ENCODE measurements around the gene MINDY4.

The MINDY4 gene

DNA sequence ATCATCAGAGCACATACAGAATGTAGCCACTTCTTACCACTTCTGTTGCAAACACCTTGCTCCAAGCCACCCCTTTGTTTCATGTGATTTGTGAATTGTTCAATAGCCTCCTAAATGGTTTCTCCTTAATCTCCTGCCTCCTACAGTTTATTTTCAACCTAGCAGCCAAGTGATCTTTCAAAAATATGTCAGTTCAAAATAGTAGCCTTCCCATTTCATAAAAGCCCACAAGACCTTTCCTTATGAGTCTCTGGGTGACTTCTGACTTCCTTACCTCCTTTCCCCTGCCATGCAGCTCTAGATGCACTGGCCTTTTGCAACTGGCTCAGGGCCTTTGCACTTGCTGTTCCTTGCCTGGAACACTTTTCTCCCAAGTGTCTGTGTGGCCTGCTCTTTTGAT is 4.8 kb downstream of the MINDY4 start:
- no peaks in the 10 kb centered on the region for H3K36me3 ChIP-seq (ENCODE audit: control insufficient read depth, insufficient read depth, low read length)
- H3K4me1 ChIP-seq (ENCODE audit: control insufficient read depth, insufficient read depth, low read length), result no peaks in the 10 kb centered on the region
- H3K9me3 ChIP-seq (ENCODE audit: control insufficient read depth, insufficient read depth, low read length), result no peaks in the 10 kb centered on the region
- no peaks in the 10 kb centered on the region for H3K27me3 ChIP-seq (ENCODE audit: control insufficient read depth, insufficient read depth, low read length)
- no peak for DNase-seq (ENCODE audit: low read depth, low spot score)
- no peak overlapping the region for H3K4me3 ChIP-seq (ENCODE audit: low read length)
- no peak overlapping the region for H3K27ac ChIP-seq (ENCODE audit: low read length)

DNA sequence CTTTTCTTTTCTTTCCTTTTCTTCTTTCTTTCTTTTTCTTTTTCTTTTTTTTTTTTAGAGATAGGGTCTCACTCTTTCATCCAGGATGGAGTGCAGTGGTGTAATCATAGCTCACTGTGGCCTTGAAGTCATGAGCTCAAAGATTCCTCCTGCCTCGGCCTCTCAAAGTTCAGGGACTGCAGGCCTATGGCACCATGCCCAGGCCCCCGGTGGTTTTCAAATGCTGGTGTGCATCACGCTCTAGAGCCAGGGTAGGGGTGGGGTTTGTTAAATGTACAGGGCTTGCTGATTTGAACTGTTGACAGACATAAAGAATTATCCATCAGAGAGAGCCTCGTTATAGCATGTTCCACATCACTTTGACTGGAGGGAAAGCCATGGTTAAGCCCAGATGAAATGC is 5.8 kb downstream of the MINDY4 start:
- H3K27ac ChIP-seq (ENCODE audit: low read length), result no peak overlapping the region
- H3K36me3 ChIP-seq (ENCODE audit: control insufficient read depth, insufficient read depth, low read length), result no peaks in the 10 kb centered on the region
- H3K27me3 ChIP-seq (ENCODE audit: control insufficient read depth, insufficient read depth, low read length), result no peaks in the 10 kb centered on the region
- H3K9me3 ChIP-seq (ENCODE audit: control insufficient read depth, insufficient read depth, low read length), result no peaks in the 10 kb centered on the region
- no CpG with 5 or more reads among the region's 4 CpGs for WGBS (ENCODE audit: insufficient coverage, insufficient read length)
- H3K4me1 ChIP-seq (ENCODE audit: control insufficient read depth, insufficient read depth, low read length), result no peaks in the 10 kb centered on the region
- no peak for DNase-seq (ENCODE audit: low read depth, low spot score)
- no peak overlapping the region for H3K4me3 ChIP-seq (ENCODE audit: low read length)

DNA sequence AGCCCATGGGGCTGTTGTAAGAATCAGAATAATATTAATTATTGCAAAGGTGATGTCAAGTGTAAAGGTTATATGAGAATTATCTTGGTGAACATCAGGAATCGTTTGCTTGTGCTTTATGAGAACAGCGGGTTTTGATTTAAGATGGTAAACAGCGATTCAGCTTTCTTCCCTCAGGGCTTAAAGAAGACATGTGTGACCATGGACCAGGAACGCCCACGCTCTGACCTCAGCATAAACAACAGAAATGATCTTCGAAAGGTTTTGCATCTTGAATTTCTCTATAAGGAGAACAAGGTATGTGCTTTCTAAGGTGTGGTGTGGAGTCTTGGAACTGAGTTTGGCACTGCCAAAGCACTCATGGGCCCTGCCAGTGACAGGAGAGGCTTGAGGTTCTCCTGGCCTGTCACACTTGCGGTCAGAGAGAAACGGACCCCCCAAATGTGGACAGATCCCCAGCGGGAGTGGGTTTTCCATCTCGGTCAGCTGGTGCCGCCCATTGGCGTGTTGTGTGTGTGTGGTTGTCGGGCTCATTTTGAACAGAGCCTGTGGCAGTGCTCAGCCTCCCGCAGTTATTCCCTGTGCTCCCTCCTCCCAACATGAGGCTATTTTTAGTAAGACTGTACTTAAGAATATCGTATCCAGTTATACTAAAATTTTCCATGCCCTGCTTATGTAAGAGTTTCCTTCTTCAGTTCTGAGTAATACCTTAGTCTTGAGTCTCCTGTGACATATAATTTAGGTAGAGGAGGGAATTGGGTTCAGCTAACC is 7.2 kb downstream of the MINDY4 start:
- Histone ChIP-seq H3K4me3 (ENCODE audit: low read length) (no peak overlapping the region), H3K9me3 (ENCODE audit: control insufficient read depth, insufficient read depth, low read length) (no peaks in the 10 kb centered on the region), H3K4me1 (ENCODE audit: control insufficient read depth, insufficient read depth, low read length) (no peaks in the 10 kb centered on the region), H3K27ac (ENCODE audit: low read length) (no peak overlapping the region), H3K36me3 (ENCODE audit: control insufficient read depth, insufficient read depth, low read length) (no peaks in the 10 kb centered on the region; the same call in 1 of the 2 replicates), H3K27me3 (ENCODE audit: control insufficient read depth, insufficient read depth, low read length) (no peaks in the 10 kb centered on the region)
- WGBS (ENCODE audit: insufficient coverage, insufficient read length), result no CpG with 5 or more reads among the region's 15 CpGs
- no peak for DNase-seq (ENCODE audit: low read depth, low spot score)

DNA sequence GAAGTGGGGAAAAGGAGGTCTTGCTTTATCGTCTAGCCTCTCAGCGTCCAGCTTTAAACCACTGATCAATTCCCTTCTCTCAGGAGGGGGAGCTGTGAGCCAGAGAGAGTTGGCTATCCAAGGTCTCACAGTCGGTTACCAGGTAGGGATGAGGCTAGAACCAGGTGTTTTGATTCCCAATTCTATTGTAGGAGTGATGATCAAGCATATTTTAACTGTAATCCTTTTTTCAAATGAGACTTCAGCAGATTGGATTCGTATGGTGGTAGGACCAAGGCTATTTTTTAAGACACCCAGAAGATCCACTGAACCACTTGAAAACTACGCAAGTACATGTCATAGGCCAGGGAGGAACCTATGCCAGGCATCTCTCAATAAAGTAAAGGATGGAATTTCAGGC is 8.4 kb downstream of the MINDY4 start:
- Histone ChIP-seq H3K4me1 (ENCODE audit: control insufficient read depth, insufficient read depth, low read length) (no peaks in the 10 kb centered on the region), H3K36me3 (ENCODE audit: control insufficient read depth, insufficient read depth, low read length) (no peaks in the 10 kb centered on the region; the same call in 1 of the 2 replicates), H3K27ac (ENCODE audit: low read length) (no peak overlapping the region), H3K27me3 (ENCODE audit: control insufficient read depth, insufficient read depth, low read length) (no peaks in the 10 kb centered on the region), H3K4me3 (ENCODE audit: low read length) (no peak overlapping the region), H3K9me3 (ENCODE audit: control insufficient read depth, insufficient read depth, low read length) (no peaks in the 10 kb centered on the region)
- WGBS (ENCODE audit: insufficient coverage, insufficient read length), result no CpG with 5 or more reads among the region's 5 CpGs
- no peak for DNase-seq (ENCODE audit: low read depth, low spot score)

DNA sequence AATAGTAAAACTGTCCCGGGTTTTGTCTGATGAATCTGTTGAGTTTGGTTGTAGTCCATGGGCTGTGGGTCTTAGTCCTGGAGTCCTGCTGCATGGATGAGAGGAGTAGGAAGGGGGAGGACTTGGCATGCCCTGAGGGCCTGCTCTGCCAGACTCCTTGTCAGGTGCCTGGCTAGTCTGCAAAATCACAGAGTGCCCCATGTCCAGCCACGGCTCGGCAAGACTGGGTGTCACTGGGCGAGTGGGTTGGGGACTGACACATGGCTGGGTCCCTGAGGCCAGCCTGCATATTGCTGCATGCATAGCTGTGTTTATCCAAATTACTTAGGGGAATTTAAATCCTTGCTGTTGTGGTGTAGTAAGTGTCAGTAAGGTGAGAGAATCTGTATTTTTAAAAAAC is 9.7 kb downstream of the MINDY4 start:
- Histone ChIP-seq H3K36me3 (ENCODE audit: control insufficient read depth, insufficient read depth, low read length) (no peaks in the 10 kb centered on the region; the same call in 1 of the 2 replicates), H3K27ac (ENCODE audit: low read length) (no peak overlapping the region), H3K9me3 (ENCODE audit: control insufficient read depth, insufficient read depth, low read length) (no peaks in the 10 kb centered on the region), H3K27me3 (ENCODE audit: control insufficient read depth, insufficient read depth, low read length) (no peaks in the 10 kb centered on the region), H3K4me1 (ENCODE audit: control insufficient read depth, insufficient read depth, low read length) (no peaks in the 10 kb centered on the region), H3K4me3 (ENCODE audit: low read length) (no peak overlapping the region)
- DNase-seq (ENCODE audit: low read depth, low spot score), result no peak
- WGBS (ENCODE audit: insufficient coverage, insufficient read length), result no CpG with 5 or more reads among the region's 4 CpGs

DNA sequence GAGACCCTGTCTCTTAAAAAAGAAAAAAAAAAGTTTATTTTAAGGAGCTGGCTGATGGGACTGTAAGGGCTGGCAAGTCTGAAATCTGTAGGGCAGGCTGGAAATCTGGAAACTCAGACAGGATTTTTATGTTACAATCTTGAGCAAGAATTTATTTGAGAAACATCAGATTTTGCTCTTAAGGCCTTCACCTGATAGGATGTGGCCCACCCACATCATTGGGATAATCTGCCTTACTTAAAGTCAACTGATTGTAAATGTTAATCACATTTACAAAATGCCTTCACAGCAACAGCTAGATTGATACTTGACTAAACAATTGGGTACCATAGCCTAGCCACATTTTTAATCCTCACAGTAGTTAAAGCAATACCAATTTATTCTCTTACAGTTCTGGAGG is 11.5 kb downstream of the MINDY4 start:
- no peaks in the 10 kb centered on the region for H3K4me1 ChIP-seq (ENCODE audit: control insufficient read depth, insufficient read depth, low read length)
- no peak for DNase-seq (ENCODE audit: low read depth, low spot score)
- H3K27me3 ChIP-seq (ENCODE audit: control insufficient read depth, insufficient read depth, low read length), result no peaks in the 10 kb centered on the region
- no peaks in the 10 kb centered on the region for H3K9me3 ChIP-seq (ENCODE audit: control insufficient read depth, insufficient read depth, low read length)
- H3K27ac ChIP-seq (ENCODE audit: low read length), result no peak overlapping the region
- H3K36me3 ChIP-seq (ENCODE audit: control insufficient read depth, insufficient read depth, low read length), result no peaks in the 10 kb centered on the region; the same call in 1 of the 2 replicates
- H3K4me3 ChIP-seq (ENCODE audit: low read length), result no peak overlapping the region

DNA sequence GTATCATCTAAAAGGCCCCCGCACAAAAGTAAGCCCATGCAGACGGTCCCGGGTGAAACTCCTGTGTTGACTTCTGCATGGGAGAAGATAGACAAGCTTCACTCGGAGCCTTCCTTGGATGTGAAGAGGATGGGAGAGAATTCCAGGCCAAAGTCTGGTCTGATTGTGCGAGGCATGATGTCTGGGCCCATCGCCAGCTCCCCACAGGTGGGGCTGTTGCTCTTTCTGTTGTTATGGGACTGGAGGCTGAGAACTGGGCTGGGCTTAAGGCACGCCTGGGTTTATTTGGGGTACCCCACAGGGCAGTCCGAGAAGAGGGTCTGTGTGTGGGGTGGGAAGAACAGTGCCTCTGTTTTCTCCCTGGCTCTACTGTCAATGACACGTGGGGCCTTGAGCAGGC is 14.6 kb downstream of the MINDY4 start:
- no CpG with 5 or more reads among the region's 9 CpGs for WGBS (ENCODE audit: insufficient coverage, insufficient read length)
- Histone ChIP-seq H3K9me3 (ENCODE audit: control insufficient read depth, insufficient read depth, low read length) (no peaks in the 10 kb centered on the region), H3K4me3 (ENCODE audit: low read length) (no peak overlapping the region), H3K4me1 (ENCODE audit: control insufficient read depth, insufficient read depth, low read length) (no peaks in the 10 kb centered on the region), H3K27me3 (ENCODE audit: control insufficient read depth, insufficient read depth, low read length) (no peaks in the 10 kb centered on the region), H3K36me3 (ENCODE audit: control insufficient read depth, insufficient read depth, low read length) (no peaks in the 10 kb centered on the region; the same call in 1 of the 2 replicates), H3K27ac (ENCODE audit: low read length) (no peak overlapping the region)
- no peak for DNase-seq (ENCODE audit: low read depth, low spot score)

DNA sequence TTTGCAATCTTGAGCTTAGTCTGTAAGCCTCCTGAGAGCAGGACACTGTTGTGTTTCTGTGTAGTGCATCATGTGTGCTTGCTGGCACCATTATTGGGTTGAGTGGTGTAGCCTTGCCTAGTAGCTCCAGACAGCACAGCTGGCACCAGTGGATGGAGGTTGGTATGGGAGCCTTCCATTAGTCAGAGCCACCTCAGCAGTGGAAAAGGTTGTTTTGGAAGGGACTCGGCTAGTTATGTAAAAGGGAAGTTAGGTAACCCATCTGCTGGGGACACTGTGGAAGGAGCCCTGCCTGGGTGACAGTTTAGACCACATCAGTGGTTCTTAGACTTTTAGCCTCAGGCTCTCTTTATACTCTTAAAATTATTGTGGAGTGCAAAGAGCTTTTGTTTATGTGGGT is 16.3 kb downstream of the MINDY4 start:
- no peak for DNase-seq (ENCODE audit: low read depth, low spot score)

DNA sequence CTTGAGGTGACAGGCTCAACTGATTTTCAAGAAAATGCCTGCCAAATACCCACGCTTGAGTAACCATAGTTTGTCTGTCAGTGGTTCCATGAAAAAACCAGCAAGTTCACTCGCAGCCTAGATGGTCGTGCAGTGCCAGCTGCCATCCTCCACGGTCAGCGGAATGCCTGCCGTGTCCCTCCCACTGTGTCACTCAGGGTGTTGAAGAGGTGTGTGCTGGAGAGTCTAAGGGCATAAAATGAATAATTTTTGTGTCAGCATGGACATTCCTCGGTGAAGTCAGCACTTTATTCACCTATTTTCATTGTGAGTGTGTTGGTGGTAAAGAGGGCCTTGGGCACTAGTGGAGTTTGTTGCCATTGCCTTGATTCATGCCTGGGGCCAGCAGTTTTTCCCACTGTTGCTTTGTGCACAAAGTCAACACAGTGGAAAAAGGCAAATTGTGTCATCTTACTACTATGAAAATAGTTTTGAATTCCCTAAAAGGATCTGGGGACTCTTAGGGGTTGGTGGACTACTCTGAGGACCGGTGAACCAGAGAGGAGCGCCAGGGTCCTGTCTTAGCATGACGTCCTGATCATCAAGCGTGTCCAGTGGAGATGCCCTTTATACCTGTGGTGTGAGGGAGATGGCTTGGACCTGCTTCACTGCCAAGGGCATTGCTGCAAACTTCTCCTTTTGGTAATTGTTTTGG is 17.6 kb downstream of the MINDY4 start:
- no peaks in the 10 kb centered on the region for H3K4me1 ChIP-seq (ENCODE audit: control insufficient read depth, insufficient read depth, low read length)
- DNase-seq (ENCODE audit: low read depth, low spot score), result no peak
- H3K4me3 ChIP-seq (ENCODE audit: low read length), result no peak overlapping the region
- no peaks in the 10 kb centered on the region for H3K9me3 ChIP-seq (ENCODE audit: control insufficient read depth, insufficient read depth, low read length)
- H3K27ac ChIP-seq (ENCODE audit: low read length), result no peak overlapping the region
- H3K36me3 ChIP-seq (ENCODE audit: control insufficient read depth, insufficient read depth, low read length), result no peaks in the 10 kb centered on the region
- no CpG with 5 or more reads among the region's 11 CpGs for WGBS (ENCODE audit: insufficient coverage, insufficient read length)
- H3K27me3 ChIP-seq (ENCODE audit: control insufficient read depth, insufficient read depth, low read length), result no peaks in the 10 kb centered on the region

More for the DNA sequence above, 16.3 kb downstream of the MINDY4 start:
- no CpG with 5 or more reads among the region's 1 CpG for WGBS (ENCODE audit: insufficient coverage, insufficient read length)
- no peak overlapping the region for H3K27ac ChIP-seq (ENCODE audit: low read length)
- no peaks in the 10 kb centered on the region for H3K9me3 ChIP-seq (ENCODE audit: control insufficient read depth, insufficient read depth, low read length)
- H3K4me1 ChIP-seq (ENCODE audit: control insufficient read depth, insufficient read depth, low read length), result no peaks in the 10 kb centered on the region
- no peaks in the 10 kb centered on the region; the same call in 1 of the 2 replicates for H3K36me3 ChIP-seq (ENCODE audit: control insufficient read depth, insufficient read depth, low read length)
- no peak overlapping the region for H3K4me3 ChIP-seq (ENCODE audit: low read length)
- H3K27me3 ChIP-seq (ENCODE audit: control insufficient read depth, insufficient read depth, low read length), result no peaks in the 10 kb centered on the region

DNA sequence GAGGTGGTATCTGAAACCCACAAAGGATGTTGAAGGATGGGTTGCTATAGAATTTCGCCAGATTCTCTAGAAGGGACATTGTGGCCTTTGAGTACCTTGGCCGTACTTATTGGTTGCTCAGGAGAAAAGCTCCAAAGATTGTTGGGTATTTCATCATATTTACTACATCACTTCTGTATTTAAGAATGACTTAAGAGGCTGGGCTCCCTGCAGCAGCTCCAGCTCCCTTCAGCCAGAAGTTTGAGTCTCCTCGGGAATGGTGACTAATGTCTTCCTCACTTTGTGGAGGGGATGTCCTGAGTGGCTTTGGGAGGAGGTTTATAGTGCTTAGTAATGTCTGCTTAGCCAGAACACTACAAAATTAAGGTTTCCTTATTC is 18.1 kb downstream of the MINDY4 start:
- no peak for DNase-seq (ENCODE audit: low read depth, low spot score)
- Histone ChIP-seq H3K36me3 (ENCODE audit: control insufficient read depth, insufficient read depth, low read length) (no peaks in the 10 kb centered on the region), H3K9me3 (ENCODE audit: control insufficient read depth, insufficient read depth, low read length) (no peaks in the 10 kb centered on the region), H3K27ac (ENCODE audit: low read length) (no peak overlapping the region), H3K4me1 (ENCODE audit: control insufficient read depth, insufficient read depth, low read length) (no peaks in the 10 kb centered on the region), H3K4me3 (ENCODE audit: low read length) (no peak overlapping the region), H3K27me3 (ENCODE audit: control insufficient read depth, insufficient read depth, low read length) (no peaks in the 10 kb centered on the region)
- no CpG with 5 or more reads among the region's 3 CpGs for WGBS (ENCODE audit: insufficient coverage, insufficient read length)

DNA sequence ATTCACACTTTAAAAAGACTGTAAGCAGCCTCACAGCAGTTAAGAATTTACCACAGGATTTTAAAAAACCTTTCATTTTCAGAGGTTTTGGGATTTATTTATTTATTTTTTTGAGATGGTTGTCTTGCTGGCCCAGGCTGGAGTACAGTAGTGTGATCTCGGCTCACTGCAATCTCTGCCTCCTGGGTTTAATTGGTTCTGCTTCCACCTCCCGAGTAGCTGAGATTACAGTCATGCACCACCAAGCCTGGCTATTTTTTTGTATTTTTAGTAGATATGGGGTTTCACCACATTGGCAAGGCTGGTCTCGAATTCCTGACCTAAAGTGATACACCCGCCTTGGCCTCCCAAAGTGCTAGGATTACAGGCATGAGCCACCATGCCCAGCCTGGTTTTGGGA is 19.1 kb downstream of the MINDY4 start:
- no peaks in the 10 kb centered on the region for H3K9me3 ChIP-seq (ENCODE audit: control insufficient read depth, insufficient read depth, low read length)
- DNase-seq (ENCODE audit: low read depth, low spot score), result no peak
- H3K27ac ChIP-seq (ENCODE audit: low read length), result no peak overlapping the region
- no peaks in the 10 kb centered on the region for H3K27me3 ChIP-seq (ENCODE audit: control insufficient read depth, insufficient read depth, low read length)
- H3K36me3 ChIP-seq (ENCODE audit: control insufficient read depth, insufficient read depth, low read length), result no peaks in the 10 kb centered on the region
- H3K4me1 ChIP-seq (ENCODE audit: control insufficient read depth, insufficient read depth, low read length), result no peaks in the 10 kb centered on the region
- H3K4me3 ChIP-seq (ENCODE audit: low read length), result no peak overlapping the region
- no CpG with 5 or more reads among the region's 4 CpGs for WGBS (ENCODE audit: insufficient coverage, insufficient read length)

All from iPS DF 6.9 (cell line).